ENCODE data around the gene ERN1.

GRCh38 chr17:64073771-64074703 is 55.9 kb downstream of the ERN1 start:
- TF ChIP-seq CTCF (IDR thresholded peaks at IDR 0.05; ENCODE audit: poor library complexity, severe bottlenecking): no peak
- peak; percentile 63 for TF ChIP-seq POLR2AphosphoS5 (IDR thresholded peaks at IDR 0.05)
- TF ChIP-seq RAD21 (conservative IDR thresholded peaks at IDR 0.05): no peak
- TF ChIP-seq TAF1 (IDR thresholded peaks at IDR 0.05; ENCODE audit: low read depth): no peak
- TF ChIP-seq REST (IDR thresholded peaks at IDR 0.05; ENCODE audit: borderline replicate concordance): no peak
- TF ChIP-seq EP300 (conservative IDR thresholded peaks at IDR 0.05; ENCODE audit: poor library complexity, severe bottlenecking): peak; percentile 74
- TF ChIP-seq EZH2 (IDR thresholded peaks at IDR 0.05; ENCODE audit: borderline replicate concordance, insufficient read depth, low read length, poor library complexity, severe bottlenecking): no peak
- no peak for TF ChIP-seq SMC3 (conservative IDR thresholded peaks at IDR 0.05; ENCODE audit: poor library complexity)

All from neural cell (in vitro differentiated cells).